ENCODE data around the gene WDR82.
A peak's percentile ranks its signal among the peaks of the same experiment; 100 is the strongest.

Gene WDR82

DNA sequence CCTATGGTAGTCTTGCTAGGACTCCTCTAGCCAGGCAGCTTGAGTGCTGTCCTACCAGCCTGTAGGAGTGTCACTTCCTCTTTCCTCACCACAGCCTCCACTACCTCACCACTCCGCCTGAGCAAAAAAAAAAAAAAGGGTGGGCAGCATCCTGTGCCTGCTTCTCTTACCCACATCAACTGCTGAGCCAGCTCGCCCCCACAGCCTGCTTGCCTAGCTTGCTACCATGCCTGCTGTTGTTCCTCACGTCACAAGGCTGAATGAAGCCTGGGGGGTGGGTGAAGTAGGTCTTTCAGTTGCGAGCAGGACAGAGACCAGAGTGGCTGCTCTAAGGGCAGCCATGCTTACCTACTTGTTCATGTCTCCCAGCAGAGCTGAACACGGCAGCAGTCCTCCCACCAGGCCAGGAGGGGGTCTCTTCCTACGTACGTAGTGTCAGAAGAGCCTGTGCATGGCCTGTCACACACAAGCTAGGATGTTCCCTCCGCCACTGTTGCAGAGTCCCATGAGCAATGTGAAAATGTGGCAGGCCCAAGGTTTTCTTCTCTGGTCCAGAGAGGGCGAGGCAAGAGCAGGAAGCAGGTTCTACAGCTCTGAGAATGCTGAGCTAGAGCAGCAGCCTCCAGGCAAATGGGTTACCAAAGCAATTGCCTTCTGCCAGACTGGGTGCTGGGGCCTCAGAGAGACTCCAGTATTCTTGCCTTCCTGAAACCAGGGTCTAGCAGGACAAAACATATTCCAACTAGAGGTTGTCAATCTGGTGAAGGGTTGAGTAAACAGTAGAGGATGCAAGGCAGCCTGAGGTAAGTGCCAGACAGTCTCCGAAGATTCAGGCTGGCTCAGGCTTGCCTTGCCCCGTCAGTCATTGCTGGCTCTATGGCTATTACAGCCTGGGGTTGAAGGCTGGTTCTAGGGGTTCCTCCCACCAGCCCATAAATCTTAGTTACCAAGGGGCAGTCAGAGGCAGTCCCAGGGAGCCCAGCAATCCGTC, 24.8 kb downstream of the WDR82 start:
- peak; percentile 86 to 90 for DNase-seq

DNA sequence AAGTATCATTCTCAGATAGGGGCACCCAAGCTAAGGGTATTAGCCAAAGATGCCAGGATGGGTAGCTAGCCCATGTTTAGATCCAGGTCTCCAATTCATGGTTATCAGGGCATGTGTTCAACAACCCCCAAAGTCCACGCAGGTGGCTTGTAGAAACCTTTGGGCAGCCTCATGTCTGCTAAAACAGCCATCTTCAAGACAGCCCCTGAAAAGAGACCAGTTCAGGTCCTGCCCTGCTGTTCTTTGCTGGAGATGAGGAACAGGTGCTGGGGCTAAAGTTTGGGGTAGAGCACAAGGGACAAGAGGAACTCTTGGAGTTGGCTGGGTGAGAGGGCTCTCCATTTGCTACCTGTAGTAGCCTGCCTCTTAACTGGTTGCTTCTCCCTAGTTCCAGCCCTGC, 28.3 kb downstream of the WDR82 start:
- peak in 1 of 2 experiments; percentile 26 for DNase-seq

DNA sequence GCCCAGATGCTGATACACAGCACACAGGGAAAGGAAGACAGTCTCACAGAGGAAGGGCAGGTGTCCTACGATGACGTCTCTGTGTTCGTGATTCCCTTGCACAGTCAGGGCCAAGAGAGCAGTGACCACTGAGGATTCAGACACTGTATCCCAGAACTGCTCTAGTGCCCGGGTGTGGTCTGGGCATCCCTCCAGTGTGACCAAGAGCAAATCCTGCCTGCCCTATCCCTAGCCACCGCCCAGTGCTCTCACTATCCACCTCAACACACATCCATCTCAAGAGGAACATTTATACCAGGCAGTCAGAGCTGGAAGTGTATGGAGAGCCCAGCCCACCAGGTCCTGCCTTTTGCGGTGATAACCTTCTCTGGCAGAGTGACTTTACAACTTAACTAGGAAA, 28.8 kb downstream of the WDR82 start:
- DNase-seq = peak in 1 of 2 experiments; percentile 19

DNA sequence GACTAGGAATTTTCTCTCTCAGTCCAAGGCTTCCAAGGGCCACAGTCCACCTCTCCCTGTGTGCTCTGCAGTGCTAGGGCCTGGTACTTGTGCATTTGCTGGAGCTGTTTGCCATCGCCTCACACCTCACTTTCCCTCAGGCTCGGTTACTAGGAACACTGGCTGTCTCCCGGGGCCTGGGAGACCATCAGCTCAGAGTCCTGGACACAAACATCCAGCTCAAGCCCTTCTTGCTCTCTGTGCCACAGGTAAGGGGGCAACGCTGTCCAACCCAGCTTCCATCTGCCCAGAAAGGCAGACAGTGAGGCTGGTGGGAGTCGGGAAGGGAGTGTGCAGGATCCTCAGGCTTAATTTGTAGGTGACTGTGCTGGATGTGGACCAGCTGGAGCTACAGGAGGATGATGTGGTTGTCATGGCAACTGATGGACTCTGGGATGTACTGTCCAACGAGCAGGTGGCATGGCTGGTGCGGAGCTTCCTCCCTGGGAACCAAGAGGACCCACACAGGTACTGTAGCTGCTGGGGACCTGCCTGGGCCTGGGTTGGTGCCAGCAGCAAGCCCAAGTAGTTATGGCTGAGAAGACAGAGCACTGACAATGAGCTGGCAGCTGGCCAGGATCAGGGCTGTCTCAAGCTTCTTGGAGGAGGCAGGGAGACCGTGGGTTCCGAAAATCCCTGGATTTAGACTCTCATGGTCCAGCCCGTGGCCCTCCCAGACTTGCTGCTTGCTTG, 29.5 kb downstream of the WDR82 start:
- peak; percentile 28 to 35 for DNase-seq

DNA sequence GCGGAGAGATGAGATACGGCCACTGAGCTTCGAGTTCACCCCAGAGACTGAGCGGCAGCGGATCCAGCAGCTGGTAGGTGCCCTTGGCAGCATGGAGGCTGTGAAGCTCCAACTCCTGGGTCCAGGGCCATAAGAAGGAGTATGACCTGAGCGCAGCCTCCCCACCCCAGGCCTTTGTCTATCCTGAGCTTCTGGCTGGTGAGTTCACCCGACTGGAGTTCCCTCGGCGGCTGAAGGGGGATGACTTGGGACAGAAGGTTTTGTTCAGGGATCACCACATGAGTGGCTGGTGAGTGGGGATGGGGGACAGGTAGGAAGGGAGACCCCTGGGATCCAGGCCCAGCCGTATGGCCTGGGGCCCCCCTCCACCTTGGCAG, 30.3 kb downstream of the WDR82 start:
- peak; percentile 19 to 20 for DNase-seq

DNA sequence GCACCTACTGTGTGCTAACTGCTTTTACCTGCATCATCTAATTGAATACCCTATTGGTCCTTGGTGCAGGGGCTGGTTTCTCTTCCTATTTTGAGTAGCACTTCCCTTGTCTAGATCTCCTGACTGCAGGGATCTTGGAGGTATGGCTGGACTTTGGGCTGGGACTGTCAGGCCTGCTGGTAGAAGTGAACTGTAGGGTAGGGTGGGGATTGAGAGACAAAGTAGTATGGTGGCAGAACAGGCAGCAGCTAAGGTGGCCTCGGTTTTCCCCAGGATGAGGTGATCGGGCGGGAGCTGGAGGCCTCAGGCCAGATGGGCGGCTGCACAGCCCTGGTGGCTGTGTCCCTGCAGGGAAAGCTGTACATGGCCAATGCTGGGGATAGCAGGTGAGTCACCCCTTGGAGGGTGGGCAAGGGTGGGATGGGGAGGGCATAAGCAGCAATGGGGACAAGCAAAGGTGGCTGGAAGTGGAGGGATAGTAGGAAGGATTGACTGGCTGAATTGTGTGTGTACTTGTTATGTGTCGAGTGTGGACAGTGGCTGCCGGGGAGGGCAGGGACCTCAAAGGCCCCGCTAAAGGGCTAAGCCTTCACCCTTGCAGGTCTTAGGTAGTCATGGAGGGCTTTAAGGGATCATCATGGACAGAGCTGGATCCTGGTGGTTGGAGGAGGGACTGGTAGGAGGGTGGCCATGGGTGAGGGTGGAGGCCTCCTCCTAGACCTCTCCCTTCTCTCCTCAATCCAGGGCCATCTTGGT, 30.9 kb downstream of the WDR82 start:
- peak; percentile 25 to 26 for DNase-seq

DNA sequence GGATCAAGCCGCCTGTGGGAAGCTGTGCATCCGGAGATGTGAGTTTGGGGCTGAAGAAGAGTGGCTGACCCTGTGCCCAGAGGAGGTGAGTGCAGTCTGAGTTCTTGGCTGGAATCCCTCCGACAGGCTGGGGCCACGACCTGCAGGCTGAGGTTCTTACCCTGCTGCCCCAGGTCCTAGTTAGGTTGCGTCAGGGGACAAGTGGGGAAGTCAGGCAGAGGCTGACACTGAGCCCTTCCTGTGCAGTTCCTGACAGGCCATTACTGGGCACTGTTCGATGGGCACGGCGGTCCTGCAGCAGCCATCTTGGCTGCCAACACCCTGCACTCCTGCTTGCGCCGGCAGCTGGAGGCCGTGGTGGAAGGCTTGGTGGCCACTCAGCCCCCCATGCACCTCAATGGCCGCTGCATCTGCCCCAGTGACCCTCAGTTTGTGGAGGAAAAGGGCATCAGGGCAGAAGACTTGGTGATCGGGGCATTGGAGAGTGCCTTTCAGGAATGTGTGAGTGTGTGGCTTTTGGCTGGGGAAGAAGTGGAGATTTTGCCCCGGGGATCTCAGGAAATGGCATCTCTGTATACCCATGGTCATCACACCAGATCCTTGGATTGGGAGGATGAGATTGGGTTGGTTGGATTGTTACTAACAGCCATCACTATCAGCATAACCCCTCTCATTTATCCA, 31.6 kb downstream of the WDR82 start:
- DNase-seq = peak; percentile 47 to 54

DNA sequence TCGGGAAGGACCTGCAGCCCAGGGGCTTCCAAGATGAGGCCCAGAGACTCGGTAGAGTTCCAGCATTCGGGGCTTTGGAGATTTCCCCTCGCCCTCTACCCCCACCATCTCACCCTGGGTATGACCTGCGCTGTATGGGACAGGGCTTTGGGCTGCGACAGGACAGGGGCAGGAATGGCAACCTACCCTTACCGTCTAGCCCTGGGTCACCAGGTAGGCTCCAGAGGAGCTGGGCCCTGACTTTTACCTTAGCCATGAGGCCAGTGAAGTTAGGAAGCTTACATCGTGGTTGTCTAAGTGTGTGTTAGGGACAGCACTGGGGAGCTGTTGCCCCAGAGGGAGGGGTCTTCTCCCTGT, 32.2 kb downstream of the WDR82 start:
- no peak for DNase-seq

DNA sequence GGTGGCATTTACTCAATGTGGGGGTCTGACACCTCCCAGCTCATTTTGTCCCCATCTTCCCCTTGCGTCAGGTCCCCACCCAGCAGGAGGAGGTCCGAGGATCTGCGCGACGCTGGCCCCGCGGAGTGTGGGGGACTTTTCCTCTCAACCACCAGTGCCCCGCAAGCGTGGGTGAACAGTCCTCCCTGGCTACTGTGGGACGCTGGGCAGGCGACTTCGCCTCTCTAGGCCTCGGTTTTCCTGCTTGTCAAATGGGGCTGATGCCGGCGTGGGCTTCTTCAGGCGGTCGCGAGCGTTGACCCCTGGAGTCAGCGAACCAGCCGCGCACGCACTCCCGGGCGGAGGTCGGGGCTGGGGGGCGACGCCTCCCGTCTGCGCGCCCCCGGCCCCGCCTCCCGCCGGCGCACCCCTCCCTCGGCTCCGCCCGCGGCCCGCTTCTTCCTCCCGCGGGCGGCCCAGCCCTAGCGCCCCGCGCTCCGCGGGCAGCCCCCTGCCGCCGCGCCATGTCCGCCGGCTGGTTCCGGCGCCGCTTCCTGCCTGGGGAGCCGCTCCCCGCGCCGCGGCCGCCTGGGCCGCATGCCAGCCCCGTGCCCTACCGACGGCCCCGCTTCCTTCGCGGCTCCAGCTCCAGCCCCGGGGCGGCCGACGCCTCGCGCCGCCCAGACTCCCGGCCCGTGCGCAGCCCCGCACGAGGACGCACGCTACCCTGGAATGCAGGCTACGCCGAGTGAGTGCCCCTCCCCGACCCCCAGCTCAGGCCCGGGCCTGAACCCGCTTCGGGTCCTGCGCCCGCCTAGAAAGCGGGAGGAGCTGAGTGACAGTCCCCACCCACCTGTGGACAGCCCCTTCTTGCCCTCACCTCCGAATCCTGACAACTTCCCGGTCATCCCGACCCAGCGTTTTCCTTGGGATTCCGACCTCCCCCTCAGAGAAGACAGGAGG, 32.9 kb downstream of the WDR82 start, which contains the start of gene PPM1M:
TSS of gene PPM1M (plus strand) at position 438 of the 942 bp plus-strand sequence. CDS start at position 504, 66 bp downstream.
- peak; percentile 73 to 74 for DNase-seq

DNA sequence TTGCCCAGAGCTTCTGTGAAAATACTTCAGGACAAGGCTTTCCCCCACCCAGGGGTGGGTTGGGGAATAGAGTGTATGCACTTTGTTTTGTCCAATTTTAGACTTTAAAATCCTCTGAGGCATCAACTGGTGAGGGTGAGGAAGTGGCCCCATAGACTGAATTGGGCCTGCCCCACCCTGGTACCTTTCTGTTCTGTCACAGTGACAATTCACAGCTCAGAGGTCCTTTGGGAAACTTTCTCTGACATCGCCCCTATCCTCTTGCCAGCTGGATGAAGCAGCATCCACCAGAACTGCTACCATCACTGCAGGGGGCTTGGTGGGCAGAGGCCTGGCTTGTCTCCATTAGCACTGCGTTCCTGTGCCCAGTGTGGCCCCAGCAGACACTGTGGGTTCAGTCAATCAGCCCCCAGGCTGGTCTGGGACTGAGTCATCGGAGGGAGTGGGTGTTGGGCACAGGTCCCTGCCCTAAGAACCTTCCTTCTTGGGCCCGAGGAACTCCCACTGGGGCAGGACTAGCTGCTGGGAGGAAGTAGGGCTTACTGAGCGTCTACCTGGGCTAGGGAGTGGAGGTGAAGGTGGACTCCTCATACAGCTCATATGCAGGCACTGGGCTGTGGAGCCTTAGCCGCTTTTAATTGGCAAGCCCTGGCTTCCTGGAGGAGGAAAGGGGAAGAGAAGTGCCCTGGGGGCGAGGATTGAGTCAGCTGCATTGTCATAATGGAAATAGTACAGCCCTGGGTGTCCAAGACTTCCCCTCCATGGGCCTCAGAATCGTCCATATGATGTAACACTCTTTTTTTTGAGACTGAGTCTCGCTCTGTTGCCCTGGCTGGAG, 34.4 kb downstream of the WDR82 start:
- peak; percentile 76 to 78 for DNase-seq

DNA sequence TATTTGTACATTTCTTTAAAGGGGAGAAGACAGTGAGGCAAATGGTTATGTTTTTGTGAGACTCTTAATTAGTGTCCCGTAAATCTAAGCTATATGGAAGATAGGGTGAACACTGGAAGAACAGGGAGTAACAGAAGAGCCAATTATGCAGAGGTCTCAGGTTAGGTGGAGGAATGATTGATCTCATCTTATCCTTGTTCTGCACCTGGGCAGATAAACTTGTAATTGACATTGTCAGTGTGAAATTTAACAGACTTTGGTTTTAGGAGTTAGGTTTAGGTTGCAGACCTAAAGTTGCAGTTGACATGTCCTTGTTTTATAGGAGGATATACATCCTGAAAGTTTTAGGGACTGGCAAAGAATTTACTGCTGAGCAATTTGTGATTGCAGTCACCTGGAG, 36.4 kb downstream of the WDR82 start:
- DNase-seq = no peak

DNA sequence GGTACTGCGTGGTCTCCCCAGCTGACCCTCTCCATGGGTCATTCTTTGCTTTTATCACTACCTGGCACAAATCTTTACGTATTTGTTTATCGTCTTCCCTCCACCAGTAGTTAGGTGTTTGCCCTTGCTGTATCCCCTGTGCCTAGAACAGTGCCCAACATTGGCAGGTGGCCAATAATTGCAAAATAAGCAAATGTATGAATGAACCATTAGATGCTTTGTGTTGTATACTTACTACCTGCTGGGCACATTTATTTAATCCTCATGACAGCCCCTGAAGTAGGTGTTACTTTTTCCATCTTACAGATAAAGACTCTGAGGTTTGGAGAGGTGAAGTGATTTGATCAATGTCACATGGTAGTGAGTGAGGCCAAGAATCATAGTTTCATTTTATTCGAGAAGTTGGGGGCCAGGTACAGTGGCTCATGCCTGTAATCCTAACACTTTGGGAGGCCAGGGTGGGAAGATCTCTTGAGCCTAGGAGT, 37.5 kb downstream of the WDR82 start:
- DNase-seq = no peak

DNA sequence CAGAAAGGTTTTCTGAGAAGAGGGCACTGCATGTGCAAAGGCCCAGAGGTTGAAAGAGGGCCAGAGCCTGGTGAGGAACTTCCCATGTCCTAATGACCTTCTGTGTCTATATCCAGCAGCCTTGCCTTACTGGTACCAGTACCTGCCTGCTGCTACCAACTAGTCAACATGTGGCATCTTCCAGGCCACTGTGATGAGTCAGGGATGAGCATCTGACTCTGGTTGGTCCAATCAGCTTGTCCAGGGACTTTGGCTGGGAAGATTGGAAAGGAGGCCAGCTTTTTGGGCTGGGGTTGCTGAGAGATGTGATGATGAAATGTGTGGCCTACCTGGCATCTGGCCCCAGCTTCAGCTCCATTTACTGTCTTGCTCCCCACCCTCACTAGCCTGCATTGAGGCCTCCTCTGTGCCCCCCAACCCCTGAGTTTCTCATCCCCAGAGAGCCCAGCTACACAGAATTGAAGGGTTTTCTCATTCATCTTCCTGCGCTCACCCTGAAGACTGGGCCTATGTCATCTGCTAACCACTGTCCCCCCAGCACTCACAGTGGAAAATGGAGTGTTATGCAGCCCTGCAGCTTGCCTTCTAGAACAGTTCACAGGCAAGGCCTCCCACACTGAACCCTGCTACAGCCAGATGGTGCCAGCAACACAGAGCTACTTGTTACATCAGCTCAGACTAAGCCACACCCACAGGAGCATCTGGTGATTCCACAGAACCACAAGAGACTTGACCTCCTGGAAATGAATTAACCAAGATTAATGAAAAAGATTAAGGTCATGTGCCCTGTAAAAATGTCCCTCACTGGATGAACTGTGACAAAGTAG, 38.2 kb downstream of the WDR82 start:
- DNase-seq = peak; percentile 72 to 75

DNA sequence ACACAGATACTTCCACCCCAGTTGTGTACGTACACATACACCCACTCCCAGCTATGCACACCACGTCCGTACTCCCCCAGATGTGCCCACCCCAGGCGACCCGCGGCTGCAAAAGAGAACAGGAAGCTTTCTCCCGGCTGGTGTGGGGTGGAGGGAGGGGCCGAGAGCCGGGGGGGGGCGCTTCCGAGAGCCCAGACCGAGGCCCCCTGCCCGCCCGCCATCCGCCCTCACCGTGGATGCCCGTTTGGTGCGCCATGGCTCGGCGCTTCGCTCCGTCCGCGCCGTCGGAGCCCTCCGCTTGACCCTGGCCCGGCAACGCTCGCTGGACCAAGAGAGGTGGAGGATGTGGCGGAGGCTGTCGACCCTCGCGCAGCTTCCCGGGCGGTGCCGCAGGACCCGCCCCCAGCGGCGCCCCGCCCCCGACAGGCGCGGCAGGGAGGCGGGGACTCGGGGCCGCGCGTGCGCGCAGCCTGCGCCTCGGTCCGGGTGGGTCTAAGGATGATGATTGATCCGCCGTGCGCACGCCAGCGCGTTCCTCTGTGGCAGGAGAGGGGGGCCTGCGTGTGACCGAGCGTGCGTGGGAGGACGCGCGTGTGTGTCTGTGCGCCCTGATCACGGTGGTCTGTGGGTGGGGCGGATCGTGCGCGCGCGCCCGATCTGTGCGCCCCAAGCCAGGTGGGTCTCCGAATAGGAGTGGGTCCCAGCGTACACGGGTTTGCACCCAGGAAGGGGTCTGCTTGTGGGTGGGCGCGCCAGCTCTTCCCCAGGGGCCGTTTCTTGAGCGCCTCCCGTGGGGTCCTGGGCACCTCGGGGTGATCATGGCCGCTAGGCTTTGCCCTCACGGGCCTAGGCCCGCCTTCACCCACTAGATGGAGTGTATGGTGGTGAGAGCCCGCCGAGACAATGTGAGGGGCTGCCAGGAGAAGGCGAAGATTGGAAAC, 39.4 kb downstream of the WDR82 start, which contains the start of gene TWF2:
TSS of gene TWF2 (minus strand) at position 398 of the 941 bp plus-strand sequence. CDS start at position 256, 142 bp downstream.
- DNase-seq = peak; percentile 90 to 91

DNA sequence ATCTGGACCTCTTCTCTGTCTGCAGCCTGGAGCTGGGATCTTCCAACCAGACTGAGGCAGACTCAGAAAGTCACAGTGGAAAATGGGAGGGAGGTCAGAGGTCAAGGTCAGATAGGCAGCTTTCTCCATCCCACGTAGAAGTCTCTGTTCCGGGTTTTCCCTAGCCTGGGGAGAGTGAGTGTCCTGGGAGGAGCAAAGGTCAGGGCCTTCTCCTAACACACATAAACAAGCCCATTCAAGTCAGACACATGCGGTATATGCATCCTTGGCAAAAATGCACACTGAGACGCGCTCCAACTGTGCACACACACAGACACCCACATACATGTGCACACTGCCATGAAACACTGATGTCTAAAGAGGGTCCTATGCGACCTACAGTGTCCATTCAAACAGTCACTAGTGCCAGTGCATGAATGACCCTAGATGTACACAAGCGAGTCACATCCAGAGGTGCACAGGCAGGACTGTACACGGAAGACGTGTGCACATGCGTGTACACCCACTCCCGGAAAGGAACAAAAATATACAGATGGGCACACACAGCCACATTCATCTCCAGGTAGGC, 40.2 kb downstream of the WDR82 start:
- no peak for DNase-seq

DNA sequence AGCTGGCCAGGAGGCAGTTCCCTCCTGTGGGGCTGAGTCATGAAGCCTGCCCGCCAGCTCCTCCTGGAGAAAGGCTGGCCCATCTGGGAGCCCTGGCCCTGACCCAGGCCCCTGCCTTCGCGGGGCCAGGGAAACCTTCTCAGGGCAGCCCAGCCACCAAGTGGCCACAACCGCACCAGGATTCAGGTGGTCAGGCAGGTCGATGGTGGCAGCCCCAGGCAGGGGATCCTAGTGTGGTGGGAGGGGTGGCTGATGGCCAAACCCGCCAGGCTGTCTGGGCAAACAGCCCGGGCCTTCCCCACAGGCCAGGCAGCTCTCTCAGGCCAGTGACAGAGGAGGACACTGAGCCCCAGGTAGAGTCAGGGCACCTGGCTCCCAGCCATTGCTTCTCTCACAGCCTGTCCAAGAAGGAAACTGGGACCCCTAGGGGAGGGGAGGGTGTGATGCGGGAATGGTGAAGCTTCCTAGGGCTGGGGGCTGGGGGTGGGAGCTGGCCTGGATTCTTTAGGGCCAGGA, 40.7 kb downstream of the WDR82 start:
- no peak for DNase-seq

DNA sequence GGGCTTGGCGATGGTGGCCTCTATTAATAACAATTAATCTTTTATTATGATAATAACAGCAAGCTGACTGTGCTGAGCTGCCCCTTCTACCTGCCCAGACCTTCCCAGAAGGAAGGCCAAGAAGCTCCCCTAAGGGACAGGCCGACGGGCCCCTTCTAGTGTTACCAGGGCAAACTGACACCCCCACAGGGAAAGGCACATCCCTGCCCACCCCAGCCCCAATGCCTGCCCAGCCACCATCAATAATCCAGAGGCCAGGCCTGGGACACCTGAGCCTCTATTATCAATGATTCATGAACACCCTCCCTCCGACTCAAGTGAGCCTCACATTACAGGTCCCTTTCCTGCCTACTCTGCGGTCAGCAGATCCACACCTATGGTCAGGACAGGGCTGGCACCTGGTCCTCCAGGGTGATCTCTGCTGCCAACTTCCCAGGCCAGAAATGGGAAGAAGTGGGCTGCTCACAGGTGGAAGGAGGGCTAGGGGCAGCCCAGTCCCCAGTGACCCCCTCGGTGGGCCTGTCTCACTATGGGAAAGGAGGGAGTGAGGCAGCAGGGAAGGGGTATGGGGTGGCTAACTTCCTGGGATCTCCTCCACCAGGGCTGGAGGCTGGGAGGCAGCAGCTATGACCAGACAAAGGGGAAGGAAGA, 41.3 kb downstream of the WDR82 start:
- DNase-seq = no peak
